Natural killer cell (primary cell): ENCODE results near the gene TMED6. TPM values are rescaled to one million over a fixed set of nuclear protein-coding genes. Genes with fewer than 3 reads are reported as not detected.

Experiments
- ATAC-seq, 3 donors: fragments of 150-1000 bp in 2 of 3; fragments of 200-7000 bp in 1 of 3; cut with Tn5 transposase; 1 replicate in 1 of 3; 2 replicates in 2 of 3; pipeline ENCODE4 v1.10.0; 2021; ENCODE audit warnings: mild to moderate bottlenecking in 2 of 3, moderate library complexity in 2 of 3
- DNase-seq, 2 donors: peaks; one replicate each; pipeline versions ENCODE4 v3.0.0 to v3.0.0-alpha.2; 2013 to 2021; ENCODE audit warnings: mixed read lengths in 1 of 2
- H3K27ac ChIP-seq: one replicate; pipeline ENCODE4 v1.5.1; 2013; ENCODE audit warnings: mild to moderate bottlenecking, low read length
- H3K27me3 ChIP-seq: one replicate; pipeline ENCODE4 v1.6.1; 2013; ENCODE audit warnings: low read length; ENCODE audit not compliant: control insufficient read depth, insufficient read depth
- H3K36me3 ChIP-seq: one replicate; pipeline ENCODE4 v1.6.1; 2013; ENCODE audit warnings: low read length; ENCODE audit not compliant: control insufficient read depth, insufficient read depth
- H3K4me1 ChIP-seq: one replicate; pipeline ENCODE4 v1.6.1; 2013; ENCODE audit warnings: low read length; ENCODE audit not compliant: control insufficient read depth, insufficient read depth
- H3K4me3 ChIP-seq: one replicate; pipeline ENCODE4 v1.5.1; 2013; ENCODE audit warnings: low read length
- H3K9me3 ChIP-seq: one replicate; pipeline ENCODE4 v1.6.1; 2013; ENCODE audit warnings: low read length; ENCODE audit not compliant: control insufficient read depth, insufficient read depth
- H3K27ac Mint-ChIP-seq, 2 donors: one replicate each; pipeline ENCODE4 v1.8.0; 2022; ENCODE audit warnings: mild to moderate bottlenecking in 2 of 2, mixed read lengths in 2 of 2, moderate library complexity in 1 of 2
- H3K27me3 Mint-ChIP-seq, 2 donors: one replicate each; pipeline ENCODE4 v1.8.0; 2022; ENCODE audit warnings: low read depth in 2 of 2, mixed read lengths in 2 of 2
- H3K36me3 Mint-ChIP-seq: one replicate; pipeline ENCODE4 v1.8.0; 2022; ENCODE audit warnings: mixed read lengths
- H3K4me1 Mint-ChIP-seq, 2 donors: one replicate each; pipeline ENCODE4 v1.8.0; 2022; ENCODE audit warnings: mixed read lengths in 2 of 2
- H3K4me3 Mint-ChIP-seq: one replicate; pipeline ENCODE4 v1.8.0; 2022; ENCODE audit warnings: mild to moderate bottlenecking, moderate library complexity, mixed read lengths
- H3K9me3 Mint-ChIP-seq, 2 donors: one replicate each; pipeline ENCODE4 v1.8.0; 2022; ENCODE audit warnings: mixed read lengths in 2 of 2
- CTCF ChIP-seq: fragments of 200-600 bp; IDR thresholded peaks from one replicate; pipeline ENCODE4 v1.8.0; 2022; ENCODE audit warnings: antibody characterized with exemption
- WGBS: methylation state at CpG from one replicate; pipeline ENCODE4 v1.1.7; 2013; ENCODE audit warnings: missing lambda C conversion rate; ENCODE audit not compliant: insufficient coverage; 5-methylcytosine and 5-hydroxymethylcytosine counted together
- intact Hi-C: fragments of 100-400 bp; cut with micrococcal nuclease; formaldehyde crosslinking; loops from one replicate; pipeline ENCODE4 v1.14.2; 2022
- total RNA-seq, 4 donors: library from RNA; stranded (reverse); fragments of 120-200 nt in 1 of 4; gene quantifications; one replicate each; pipeline versions ENCODE4 v1.2.3 to v1.2.4, GENCODE V29; 2013 to 2022

TMED6 gene
- total RNA-seq, 3 donors from 2014 or later (not counting 1 experiment from before 2014, with no cell fraction given) = 1.4 to 1.8 (median 1.6) TPM

- DNase-seq (peak; percentile 54 to 90), ATAC-seq (peak; percentile 72 to 97 (median 80))
- no peaks in the 10 kb centered on the region for H3K27me3 Mint-ChIP-seq
- Histone ChIP-seq H3K4me3 (no peak overlapping the region), H3K27ac (peak overlapping the region; percentile 50), H3K27me3 (no peaks in the 10 kb centered on the region), H3K9me3 (no peaks in the 10 kb centered on the region), H3K36me3 (no peaks in the 10 kb centered on the region), H3K4me1 (no peaks in the 10 kb centered on the region)
- intact Hi-C loops = loop anchor here (10.0 kb wide), 2 partner anchors 68 to 218 kb away; no protein-coding TSS in a partner anchor
- H3K4me3 Mint-ChIP-seq = peak overlapping the region; percentile 13
- peak; percentile 8 for TF ChIP-seq CTCF
- peaks cover 5 to 7% of the 10 kb centered on the region in 2 donors for H3K4me1 Mint-ChIP-seq
- peak overlapping the region; percentile 41 to 81 for H3K27ac Mint-ChIP-seq
- no peaks in the 10 kb centered on the region for H3K36me3 Mint-ChIP-seq
- 2% methylated on average over 5 of the region's 13 CpGs for WGBS
- H3K9me3 Mint-ChIP-seq = no peaks in the 10 kb centered on the region
Observed at GRCh38 chr16:69396187-69397061, 44.8 kb upstream of the TMED6 start.

GRCh38 chr16:69395859-69396186 lies 44.2 kb upstream of the TMED6 start:
- Mint-ChIP-seq H3K27ac (peak overlapping the region; percentile 41 to 81), H3K4me3 (no peak overlapping the region), H3K4me1 (peaks cover 5 to 7% of the 10 kb centered on the region in 2 donors), H3K9me3 (no peaks in the 10 kb centered on the region), H3K27me3 (no peaks in the 10 kb centered on the region), H3K36me3 (no peaks in the 10 kb centered on the region)
- peak; percentile 81 for TF ChIP-seq CTCF
- Histone ChIP-seq H3K4me1 (no peaks in the 10 kb centered on the region), H3K27ac (no peak overlapping the region), H3K27me3 (no peaks in the 10 kb centered on the region), H3K36me3 (no peaks in the 10 kb centered on the region), H3K9me3 (no peaks in the 10 kb centered on the region), H3K4me3 (no peak overlapping the region)
- intact Hi-C loops = loop anchor here (10.0 kb wide), 2 partner anchors 69 to 219 kb away; no protein-coding TSS in a partner anchor
- ATAC-seq (no peak), DNase-seq (no peak)

- ATAC-seq (no peak), DNase-seq (no peak)
- H3K4me1 ChIP-seq = no peaks in the 10 kb centered on the region
- H3K27ac ChIP-seq = no peak overlapping the region
- Mint-ChIP-seq H3K36me3 (no peaks in the 10 kb centered on the region), H3K4me1 (peaks cover 5 to 7% of the 10 kb centered on the region in 2 donors), H3K4me3 (no peak overlapping the region), H3K27ac (no peak overlapping the region), H3K27me3 (no peaks in the 10 kb centered on the region), H3K9me3 (no peaks in the 10 kb centered on the region)
- H3K36me3 ChIP-seq = no peaks in the 10 kb centered on the region
- WGBS = 91% methylated on average over 10 of the region's 10 CpGs
- H3K27me3 ChIP-seq = no peaks in the 10 kb centered on the region
- H3K4me3 ChIP-seq = no peak overlapping the region
- TF ChIP-seq CTCF = no peak
- intact Hi-C loops = loop anchor here (5.0 to 10.0 kb wide), 3 partner anchors 71 to 358 kb away; partner anchors contain the start of gene NOB1
- no peaks in the 10 kb centered on the region for H3K9me3 ChIP-seq
Observed at GRCh38 chr16:69393898-69394849, 42.6 kb upstream of the TMED6 start.
